AG04449 (cell line): ENCODE data around the gene MICAL3.

Experiments
- CTCF ChIA-PET: fragments of 350-600 bp; formaldehyde crosslinking; extraction: SDS; loops from one replicate; lab custom pipeline; 2021; ENCODE audit warnings: antibody characterized with exemption; lab: Yijun Ruan, JAX
- POLR2A ChIA-PET: fragments of 400-600, 350-600 bp; formaldehyde crosslinking; extraction: SDS; loops from one replicate; lab custom pipeline; 2020; ENCODE audit warnings: antibody characterized with exemption, inconsistent platforms; lab: Yijun Ruan, JAX
- DNase-seq: peaks from one replicate; pipeline ENCODE4 v3.0.0-alpha.2; 2010; ENCODE audit warnings: low read depth, low spot score
- H3K4me3 ChIP-seq: 2 replicates; pipeline ENCODE4 v1.5.1; 2011; ENCODE audit warnings: low read depth, mild to moderate bottlenecking, control low read depth, low read length
- TF ChIP-seq, protein P1 (sequence below): IDR thresholded peaks from one replicate; pipeline ENCODE4 v1.5.1; 2011; ENCODE audit warnings: mild to moderate bottlenecking, moderate library complexity, low read length, control low read depth, inconsistent platforms; ENCODE audit not compliant: insufficient read depth; ENCODE audit errors: missing control alignments

The MICAL3 gene

DNA sequence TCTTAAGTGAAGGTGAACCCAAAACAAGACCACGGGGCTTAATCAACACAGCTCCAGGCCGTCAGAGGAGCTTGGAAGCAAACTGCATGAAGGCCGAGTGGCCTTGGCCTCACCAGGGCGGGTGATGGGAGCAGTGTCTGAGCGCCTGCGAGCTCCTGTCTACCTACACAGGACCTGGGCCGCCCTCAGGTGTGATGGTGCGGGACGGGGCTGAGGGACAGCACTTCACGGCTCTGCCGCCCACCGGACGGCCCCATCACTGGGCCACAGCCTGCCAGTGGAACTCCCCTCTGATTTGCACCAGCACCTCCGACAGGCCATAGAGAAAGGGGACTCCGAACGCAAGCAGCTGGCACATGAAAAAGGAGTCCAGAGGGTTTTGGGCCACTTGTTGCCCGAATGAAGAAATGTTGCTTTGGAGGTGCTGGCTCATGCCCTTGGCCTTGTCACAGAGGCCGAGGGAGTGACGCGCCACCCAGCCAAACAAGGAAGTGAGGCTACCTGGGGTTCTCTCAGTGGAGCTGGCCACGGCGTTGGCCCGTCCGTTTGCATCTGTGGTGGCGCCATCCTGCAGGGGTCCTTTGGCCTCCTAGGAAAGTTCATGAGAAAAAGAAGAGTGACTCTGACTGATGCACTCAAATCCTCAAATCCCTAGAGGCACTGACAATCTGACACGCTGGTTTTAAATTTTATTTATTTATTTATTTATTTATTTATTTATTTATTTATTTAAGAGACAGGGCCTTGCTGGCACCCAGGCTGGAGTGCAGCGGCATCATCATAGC is 159.8 kb downstream of the MICAL3 start:
- DNase-seq: no peak
- no peak overlapping the region for H3K4me3 ChIP-seq
- TF ChIP-seq, protein P1, sequence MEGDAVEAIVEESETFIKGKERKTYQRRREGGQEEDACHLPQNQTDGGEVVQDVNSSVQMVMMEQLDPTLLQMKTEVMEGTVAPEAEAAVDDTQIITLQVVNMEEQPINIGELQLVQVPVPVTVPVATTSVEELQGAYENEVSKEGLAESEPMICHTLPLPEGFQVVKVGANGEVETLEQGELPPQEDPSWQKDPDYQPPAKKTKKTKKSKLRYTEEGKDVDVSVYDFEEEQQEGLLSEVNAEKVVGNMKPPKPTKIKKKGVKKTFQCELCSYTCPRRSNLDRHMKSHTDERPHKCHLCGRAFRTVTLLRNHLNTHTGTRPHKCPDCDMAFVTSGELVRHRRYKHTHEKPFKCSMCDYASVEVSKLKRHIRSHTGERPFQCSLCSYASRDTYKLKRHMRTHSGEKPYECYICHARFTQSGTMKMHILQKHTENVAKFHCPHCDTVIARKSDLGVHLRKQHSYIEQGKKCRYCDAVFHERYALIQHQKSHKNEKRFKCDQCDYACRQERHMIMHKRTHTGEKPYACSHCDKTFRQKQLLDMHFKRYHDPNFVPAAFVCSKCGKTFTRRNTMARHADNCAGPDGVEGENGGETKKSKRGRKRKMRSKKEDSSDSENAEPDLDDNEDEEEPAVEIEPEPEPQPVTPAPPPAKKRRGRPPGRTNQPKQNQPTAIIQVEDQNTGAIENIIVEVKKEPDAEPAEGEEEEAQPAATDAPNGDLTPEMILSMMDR: no peak
- ChIA-PET CTCF (interaction anchor here (0.8 kb wide), 1 partner anchor 212 kb away, joined by 3 read pairs; no protein-coding TSS in a partner anchor), POLR2A (no interaction called here)

DNA sequence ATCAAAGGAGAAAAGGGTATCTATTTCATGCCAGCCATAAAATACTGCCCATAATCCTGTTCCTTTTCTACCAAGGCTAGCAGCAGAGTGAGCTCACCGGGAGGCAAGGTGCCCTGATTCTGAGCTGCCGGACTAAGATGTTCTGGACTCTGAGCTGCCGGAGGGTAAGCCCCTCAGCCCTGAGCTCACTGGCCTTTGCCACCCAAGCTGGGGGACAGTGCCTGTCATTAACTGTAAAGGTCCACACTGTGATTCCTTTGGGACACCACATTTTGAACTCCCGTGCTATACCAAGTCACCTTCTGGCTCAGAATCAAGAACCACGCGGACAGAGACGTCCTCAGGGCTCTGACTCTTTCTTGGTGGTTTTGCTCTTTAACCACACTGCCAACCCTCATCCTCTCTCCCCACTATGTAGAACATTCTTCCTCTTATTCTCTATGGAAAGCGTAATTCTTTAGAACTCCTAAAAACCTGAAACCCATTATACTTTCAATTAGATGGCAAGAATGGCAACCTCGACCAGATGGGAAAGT is 161.6 kb downstream of the MICAL3 start:
- TF ChIP-seq, protein P1: no peak

DNA sequence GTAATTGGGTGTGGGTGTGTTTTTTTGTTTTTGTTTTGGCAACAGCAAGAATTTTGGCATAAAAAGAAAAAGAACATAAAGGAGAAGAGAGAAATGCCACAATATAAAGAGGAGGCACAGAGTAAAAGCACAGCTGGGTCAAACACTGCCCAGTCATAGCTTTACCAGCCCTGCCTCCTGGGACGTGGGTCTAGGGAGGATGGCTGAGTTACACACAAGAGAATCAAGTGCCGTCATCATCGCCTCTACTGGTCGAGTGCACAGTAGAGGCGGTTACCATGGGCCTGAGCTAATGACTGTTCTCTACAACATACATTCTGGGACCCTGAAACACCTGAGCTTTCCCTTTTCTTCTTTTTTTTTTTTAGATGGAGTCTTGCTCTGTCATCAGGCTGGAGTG is 162.5 kb downstream of the MICAL3 start:
- CTCF ChIA-PET: interaction anchor here (0.7 to 1.5 kb wide), 5 partner anchors 15 to 214 kb away, joined by 3 to 7 read pairs (median 3); no protein-coding TSS in a partner anchor

More for the DNA sequence above, 161.6 kb downstream of the MICAL3 start:
- DNase-seq: no peak
- POLR2A ChIA-PET: no interaction called here
- H3K4me3 ChIP-seq: no peak overlapping the region
- CTCF ChIA-PET: interaction anchor here (0.7 to 1.5 kb wide), 3 partner anchors 19 to 213 kb away, joined by 3 to 7 read pairs (median 3); no protein-coding TSS in a partner anchor

DNA sequence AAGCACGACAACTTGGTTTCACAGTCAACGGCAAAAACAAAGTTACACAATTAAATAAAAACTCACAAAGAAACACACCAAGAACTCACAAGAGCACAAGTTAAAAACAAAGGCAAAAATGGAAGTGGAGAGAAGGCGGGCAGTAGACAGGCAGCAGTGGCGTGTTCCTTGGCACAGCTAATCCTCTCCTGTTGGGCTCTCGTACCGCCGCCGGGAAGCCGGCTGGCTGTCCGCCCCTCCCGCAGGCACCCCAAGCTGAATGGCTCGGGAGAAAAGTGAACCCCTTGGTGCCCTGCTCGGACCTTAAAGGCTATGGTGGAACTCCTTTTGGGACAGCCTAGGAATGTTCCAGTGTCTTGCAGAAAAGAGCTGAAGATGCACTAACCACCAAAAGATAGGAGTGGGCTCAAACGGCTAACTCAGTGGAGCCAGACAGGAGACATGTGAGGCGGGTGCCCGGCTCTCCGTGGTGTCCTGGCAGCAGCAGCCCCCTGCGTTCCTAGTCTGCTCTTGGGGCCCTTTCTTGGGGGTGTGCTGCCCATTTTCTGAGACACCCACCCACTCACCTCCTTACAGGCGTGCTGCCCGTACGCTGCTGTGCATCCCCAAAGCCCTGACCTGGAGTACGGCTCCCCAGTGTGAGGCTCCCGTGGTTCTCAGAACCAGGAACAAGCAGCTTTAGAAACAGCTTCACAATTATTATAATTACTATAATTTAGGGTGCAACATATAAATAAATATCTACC is 164.0 kb downstream of the MICAL3 start:
- ChIA-PET CTCF (interaction anchor here (1.6 kb wide), 1 partner anchor 215 kb away, joined by 7 read pairs; no protein-coding TSS in a partner anchor), POLR2A (no interaction called here)
- no peak for DNase-seq

More for the DNA sequence above, 162.5 kb downstream of the MICAL3 start:
- POLR2A ChIA-PET: no interaction called here
- no peak overlapping the region for H3K4me3 ChIP-seq
- DNase-seq: no peak
- TF ChIP-seq, protein P1: no peak

DNA sequence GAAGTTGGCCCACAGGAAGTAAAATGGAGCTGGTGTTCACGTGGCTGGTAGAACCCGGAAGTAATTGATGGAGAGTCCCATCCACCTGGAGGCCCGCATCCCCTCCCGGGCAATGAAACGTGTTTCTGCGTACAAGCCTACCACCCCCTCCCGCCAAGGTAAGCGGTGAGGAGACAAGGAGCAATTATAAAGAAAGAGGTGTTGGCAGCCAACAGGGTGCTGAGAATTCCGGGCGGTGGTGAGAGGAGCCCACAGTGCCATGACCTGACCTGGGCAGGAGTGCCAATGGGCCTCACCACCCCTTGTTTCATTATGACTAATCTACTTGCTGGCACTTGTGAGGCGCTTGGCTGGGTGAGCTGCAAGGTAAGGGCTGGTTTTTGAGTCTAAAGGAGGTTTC is 166.3 kb downstream of the MICAL3 start:
- POLR2A ChIA-PET: no interaction called here
- H3K4me3 ChIP-seq: no peak overlapping the region
- no peak for DNase-seq
- CTCF ChIA-PET: interaction anchor here (1.0 to 3.3 kb wide), 2 partner anchors 27 to 218 kb away, joined by 5 to 11 read pairs; no protein-coding TSS in a partner anchor
- TF ChIP-seq, protein P1: no peak

More for the DNA sequence above, 164.0 kb downstream of the MICAL3 start:
- TF ChIP-seq, protein P1: no peak
- H3K4me3 ChIP-seq: no peak overlapping the region
